ENCODE measurements around the gene IFT88.

GRCh38 chr13:20708216-20708615 is 141.3 kb downstream of the IFT88 start:
- TF ChIP-seq CTCF (IDR thresholded peaks at IDR 0.05), result no peak
- no peak for TF ChIP-seq POLR2A (IDR thresholded peaks at IDR 0.05)
- TF ChIP-seq EP300 (IDR thresholded peaks at IDR 0.05), result no peak

Measured in stomach (tissue), 4 donors.